ENCODE data around the gene TNF.

TNF gene

DNA sequence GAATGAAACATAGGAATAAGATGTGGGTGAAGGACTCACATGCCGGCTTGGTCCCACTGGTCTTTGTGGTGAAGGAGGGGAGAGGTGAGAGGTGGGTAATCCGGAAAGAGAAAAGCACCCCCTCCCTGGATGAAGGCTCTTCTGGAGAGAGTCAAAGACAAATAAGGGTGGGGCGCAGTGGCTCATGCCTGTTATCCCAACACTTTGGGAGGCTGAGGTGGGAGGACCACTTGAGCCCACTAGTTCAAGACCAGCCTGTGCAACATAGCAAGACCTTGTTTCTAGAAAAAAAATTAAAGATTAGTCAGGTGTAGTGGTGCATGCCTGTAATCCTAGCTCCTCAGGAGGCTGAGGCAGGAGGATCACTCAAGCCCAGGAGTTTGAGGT, 3.7 kb downstream of the TNF start:
- no peak for ATAC-seq
- TF ChIP-seq ARNTL (CRISPR knock-in tag; IDR thresholded peaks at IDR 0.05; ENCODE audit: borderline replicate concordance, low read depth), result no peak
- TF ChIP-seq ZC3H10 (CRISPR knock-in tag; IDR thresholded peaks at IDR 0.05), result no peak
- no peak for TF ChIP-seq TCF4 (CRISPR knock-in tag; IDR thresholded peaks at IDR 0.05; ENCODE audit: borderline replicate concordance)
- TF ChIP-seq, protein P1, sequence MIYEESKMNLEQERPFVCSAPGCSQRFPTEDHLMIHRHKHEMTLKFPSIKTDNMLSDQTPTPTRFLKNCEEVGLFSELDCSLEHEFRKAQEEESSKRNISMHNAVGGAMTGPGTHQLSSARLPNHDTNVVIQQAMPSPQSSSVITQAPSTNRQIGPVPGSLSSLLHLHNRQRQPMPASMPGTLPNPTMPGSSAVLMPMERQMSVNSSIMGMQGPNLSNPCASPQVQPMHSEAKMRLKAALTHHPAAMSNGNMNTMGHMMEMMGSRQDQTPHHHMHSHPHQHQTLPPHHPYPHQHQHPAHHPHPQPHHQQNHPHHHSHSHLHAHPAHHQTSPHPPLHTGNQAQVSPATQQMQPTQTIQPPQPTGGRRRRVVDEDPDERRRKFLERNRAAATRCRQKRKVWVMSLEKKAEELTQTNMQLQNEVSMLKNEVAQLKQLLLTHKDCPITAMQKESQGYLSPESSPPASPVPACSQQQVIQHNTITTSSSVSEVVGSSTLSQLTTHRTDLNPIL (CRISPR knock-in tag; IDR thresholded peaks at IDR 0.05; ENCODE audit: low read depth), result no peak
- TF ChIP-seq, protein P2, sequence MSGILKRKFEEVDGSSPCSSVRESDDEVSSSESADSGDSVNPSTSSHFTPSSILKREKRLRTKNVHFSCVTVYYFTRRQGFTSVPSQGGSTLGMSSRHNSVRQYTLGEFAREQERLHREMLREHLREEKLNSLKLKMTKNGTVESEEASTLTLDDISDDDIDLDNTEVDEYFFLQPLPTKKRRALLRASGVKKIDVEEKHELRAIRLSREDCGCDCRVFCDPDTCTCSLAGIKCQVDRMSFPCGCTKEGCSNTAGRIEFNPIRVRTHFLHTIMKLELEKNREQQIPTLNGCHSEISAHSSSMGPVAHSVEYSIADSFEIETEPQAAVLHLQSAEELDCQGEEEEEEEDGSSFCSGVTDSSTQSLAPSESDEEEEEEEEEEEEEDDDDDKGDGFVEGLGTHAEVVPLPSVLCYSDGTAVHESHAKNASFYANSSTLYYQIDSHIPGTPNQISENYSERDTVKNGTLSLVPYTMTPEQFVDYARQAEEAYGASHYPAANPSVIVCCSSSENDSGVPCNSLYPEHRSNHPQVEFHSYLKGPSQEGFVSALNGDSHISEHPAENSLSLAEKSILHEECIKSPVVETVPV (CRISPR knock-in tag; IDR thresholded peaks at IDR 0.05), result no peak
- no peak for TF ChIP-seq RARB (CRISPR knock-in tag; IDR thresholded peaks at IDR 0.05)
- TF ChIP-seq CSDC2 (CRISPR knock-in tag; IDR thresholded peaks at IDR 0.05), result no peak
- TF ChIP-seq ZFP3 (CRISPR knock-in tag; IDR thresholded peaks at IDR 0.05), result no peak
- TF ChIP-seq ISL1 (CRISPR knock-in tag; IDR thresholded peaks at IDR 0.05), result no peak
- TF ChIP-seq, protein P3, sequence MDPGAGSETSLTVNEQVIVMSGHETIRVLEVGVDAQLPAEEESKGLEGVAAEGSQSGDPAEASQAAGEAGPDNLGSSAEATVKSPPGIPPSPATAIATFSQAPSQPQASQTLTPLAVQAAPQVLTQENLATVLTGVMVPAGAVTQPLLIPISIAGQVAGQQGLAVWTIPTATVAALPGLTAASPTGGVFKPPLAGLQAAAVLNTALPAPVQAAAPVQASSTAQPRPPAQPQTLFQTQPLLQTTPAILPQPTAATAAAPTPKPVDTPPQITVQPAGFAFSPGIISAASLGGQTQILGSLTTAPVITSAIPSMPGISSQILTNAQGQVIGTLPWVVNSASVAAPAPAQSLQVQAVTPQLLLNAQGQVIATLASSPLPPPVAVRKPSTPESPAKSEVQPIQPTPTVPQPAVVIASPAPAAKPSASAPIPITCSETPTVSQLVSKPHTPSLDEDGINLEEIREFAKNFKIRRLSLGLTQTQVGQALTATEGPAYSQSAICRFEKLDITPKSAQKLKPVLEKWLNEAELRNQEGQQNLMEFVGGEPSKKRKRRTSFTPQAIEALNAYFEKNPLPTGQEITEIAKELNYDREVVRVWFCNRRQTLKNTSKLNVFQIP (CRISPR knock-in tag; IDR thresholded peaks at IDR 0.05; ENCODE audit: borderline replicate concordance, low read depth), result no peak

DNA sequence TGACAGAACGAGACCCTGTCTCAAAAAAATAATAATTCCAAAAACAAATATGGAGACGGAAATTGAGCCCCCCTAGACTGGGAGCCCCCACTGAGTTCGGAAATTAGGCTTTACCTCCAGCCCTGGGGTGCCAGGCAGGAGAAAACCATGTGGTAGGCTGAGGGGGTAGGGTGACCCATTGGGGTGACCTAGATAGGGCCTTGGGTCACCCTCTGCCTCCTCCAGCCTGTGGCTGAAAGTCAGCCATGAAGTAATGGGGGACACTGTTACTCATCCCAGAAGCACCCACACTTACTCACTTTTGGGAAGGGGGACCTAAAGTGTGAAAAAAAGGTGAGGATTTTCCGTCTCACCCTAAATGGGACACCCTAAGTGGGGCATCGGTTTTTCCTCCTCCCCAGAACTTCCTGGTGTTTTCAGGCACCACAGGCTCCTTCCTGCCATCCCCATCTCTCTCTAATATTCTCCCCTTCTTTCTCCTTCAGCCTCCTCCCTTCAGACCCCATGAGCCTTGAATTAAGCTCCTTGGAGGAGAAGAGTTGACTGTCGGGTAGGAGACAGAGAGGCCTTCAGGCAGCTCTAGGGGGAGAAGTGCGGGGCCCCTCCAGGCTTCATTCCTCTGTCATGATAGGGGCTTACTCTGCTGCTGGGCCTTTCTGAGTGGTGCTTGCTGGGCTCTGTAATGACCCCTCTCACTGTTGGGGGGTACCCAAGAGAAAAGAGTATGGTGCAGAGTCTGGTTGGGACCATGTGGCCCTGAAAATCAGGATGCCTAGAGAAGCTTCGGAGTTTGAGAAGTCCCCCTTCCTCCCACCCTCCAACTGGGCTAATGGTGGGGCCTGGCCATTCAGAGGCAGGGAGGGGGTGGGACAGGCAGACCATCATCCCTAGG, 4.4 kb downstream of the TNF start:
- TF ChIP-seq ZFP3 (CRISPR knock-in tag; IDR thresholded peaks at IDR 0.05) (no peak), ESRRG (CRISPR knock-in tag; IDR thresholded peaks at IDR 0.05) (no peak), BACH2 (CRISPR knock-in tag; IDR thresholded peaks at IDR 0.05; ENCODE audit: borderline replicate concordance) (no peak), TCF4 (CRISPR knock-in tag; IDR thresholded peaks at IDR 0.05; ENCODE audit: borderline replicate concordance) (no peak), CSDC2 (CRISPR knock-in tag; IDR thresholded peaks at IDR 0.05) (no peak), ZC3H10 (CRISPR knock-in tag; IDR thresholded peaks at IDR 0.05) (no peak), OSR1 (CRISPR knock-in tag; IDR thresholded peaks at IDR 0.05) (no peak), GLIS3 (CRISPR knock-in tag; IDR thresholded peaks at IDR 0.05) (no peak)
- TF ChIP-seq, protein P4, sequence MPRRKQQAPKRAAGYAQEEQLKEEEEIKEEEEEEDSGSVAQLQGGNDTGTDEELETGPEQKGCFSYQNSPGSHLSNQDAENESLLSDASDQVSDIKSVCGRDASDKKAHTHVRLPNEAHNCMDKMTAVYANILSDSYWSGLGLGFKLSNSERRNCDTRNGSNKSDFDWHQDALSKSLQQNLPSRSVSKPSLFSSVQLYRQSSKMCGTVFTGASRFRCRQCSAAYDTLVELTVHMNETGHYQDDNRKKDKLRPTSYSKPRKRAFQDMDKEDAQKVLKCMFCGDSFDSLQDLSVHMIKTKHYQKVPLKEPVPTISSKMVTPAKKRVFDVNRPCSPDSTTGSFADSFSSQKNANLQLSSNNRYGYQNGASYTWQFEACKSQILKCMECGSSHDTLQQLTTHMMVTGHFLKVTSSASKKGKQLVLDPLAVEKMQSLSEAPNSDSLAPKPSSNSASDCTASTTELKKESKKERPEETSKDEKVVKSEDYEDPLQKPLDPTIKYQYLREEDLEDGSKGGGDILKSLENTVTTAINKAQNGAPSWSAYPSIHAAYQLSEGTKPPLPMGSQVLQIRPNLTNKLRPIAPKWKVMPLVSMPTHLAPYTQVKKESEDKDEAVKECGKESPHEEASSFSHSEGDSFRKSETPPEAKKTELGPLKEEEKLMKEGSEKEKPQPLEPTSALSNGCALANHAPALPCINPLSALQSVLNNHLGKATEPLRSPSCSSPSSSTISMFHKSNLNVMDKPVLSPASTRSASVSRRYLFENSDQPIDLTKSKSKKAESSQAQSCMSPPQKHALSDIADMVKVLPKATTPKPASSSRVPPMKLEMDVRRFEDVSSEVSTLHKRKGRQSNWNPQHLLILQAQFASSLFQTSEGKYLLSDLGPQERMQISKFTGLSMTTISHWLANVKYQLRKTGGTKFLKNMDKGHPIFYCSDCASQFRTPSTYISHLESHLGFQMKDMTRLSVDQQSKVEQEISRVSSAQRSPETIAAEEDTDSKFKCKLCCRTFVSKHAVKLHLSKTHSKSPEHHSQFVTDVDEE (CRISPR knock-in tag; IDR thresholded peaks at IDR 0.05), result no peak
- no peak for ATAC-seq

DNA sequence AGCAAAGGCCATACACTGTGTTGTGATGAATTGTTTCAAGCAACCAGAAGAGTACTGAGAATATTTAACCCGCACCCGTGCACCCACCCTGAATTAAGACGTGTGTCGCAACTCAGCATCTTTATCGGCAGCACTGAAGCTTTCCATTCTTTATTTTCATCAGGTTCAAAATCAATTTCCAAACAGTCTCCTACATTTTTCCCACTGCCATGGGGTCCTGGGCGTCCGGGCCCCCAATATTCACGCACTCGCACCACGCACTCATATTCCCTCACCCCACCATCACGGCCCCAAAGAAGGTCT, 5.0 kb downstream of the TNF start:
- TF ChIP-seq, protein P2 (CRISPR knock-in tag; IDR thresholded peaks at IDR 0.05), result no peak
- TF ChIP-seq, protein P5, sequence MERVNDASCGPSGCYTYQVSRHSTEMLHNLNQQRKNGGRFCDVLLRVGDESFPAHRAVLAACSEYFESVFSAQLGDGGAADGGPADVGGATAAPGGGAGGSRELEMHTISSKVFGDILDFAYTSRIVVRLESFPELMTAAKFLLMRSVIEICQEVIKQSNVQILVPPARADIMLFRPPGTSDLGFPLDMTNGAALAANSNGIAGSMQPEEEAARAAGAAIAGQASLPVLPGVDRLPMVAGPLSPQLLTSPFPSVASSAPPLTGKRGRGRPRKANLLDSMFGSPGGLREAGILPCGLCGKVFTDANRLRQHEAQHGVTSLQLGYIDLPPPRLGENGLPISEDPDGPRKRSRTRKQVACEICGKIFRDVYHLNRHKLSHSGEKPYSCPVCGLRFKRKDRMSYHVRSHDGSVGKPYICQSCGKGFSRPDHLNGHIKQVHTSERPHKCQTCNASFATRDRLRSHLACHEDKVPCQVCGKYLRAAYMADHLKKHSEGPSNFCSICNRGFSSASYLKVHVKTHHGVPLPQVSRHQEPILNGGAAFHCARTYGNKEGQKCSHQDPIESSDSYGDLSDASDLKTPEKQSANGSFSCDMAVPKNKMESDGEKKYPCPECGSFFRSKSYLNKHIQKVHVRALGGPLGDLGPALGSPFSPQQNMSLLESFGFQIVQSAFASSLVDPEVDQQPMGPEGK (CRISPR knock-in tag; IDR thresholded peaks at IDR 0.05; ENCODE audit: borderline replicate concordance), result no peak
- TF ChIP-seq SNAI2 (CRISPR knock-in tag; IDR thresholded peaks at IDR 0.05), result no peak
- no peak for ATAC-seq
